HEK293T (cell line): ENCODE data around the gene ATP13A4.

Experiments used
- FOXA1 ChIP-seq: fragments of 450-650 bp; IDR thresholded peaks from 2 replicates; pipeline ENCODE4 v1.6.1; 2016; ENCODE audit warnings: mild to moderate bottlenecking
- TF ChIP-seq, protein P1 (sequence below): fragments of 450-650 bp; IDR thresholded peaks from 2 replicates; pipeline ENCODE4 v1.6.1; 2016

DNA sequence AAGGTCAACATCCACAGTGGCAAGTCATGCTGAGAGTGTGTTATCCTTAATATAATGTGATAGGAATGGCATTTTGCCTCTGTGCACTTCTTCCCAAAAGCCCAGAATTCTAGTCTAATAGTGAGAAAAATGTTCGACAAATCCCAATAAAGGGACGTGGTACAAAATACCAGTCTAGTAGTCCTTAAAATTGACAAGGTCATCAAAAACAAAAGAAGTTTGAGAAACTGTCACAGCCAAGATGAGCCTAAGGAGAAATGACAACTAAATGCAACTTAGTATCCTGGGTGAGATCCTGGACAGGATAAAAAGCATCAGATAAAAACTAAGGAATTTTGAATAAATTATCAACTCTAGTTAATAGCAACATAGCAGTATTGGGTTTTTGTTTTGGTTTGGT lies 14.4 kb upstream of the ATP13A4 start:
- TF ChIP-seq, protein P1, sequence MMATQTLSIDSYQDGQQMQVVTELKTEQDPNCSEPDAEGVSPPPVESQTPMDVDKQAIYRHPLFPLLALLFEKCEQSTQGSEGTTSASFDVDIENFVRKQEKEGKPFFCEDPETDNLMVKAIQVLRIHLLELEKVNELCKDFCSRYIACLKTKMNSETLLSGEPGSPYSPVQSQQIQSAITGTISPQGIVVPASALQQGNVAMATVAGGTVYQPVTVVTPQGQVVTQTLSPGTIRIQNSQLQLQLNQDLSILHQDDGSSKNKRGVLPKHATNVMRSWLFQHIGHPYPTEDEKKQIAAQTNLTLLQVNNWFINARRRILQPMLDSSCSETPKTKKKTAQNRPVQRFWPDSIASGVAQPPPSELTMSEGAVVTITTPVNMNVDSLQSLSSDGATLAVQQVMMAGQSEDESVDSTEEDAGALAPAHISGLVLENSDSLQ: no peak
- TF ChIP-seq FOXA1: no peak
